Measurements from ENCODE around the gene MARCOL. TPM values are rescaled to one million over a fixed set of nuclear protein-coding genes. Genes with fewer than 3 reads are reported as not detected.
"Not testable (repeated sequence)": the region's sequence is repeated elsewhere in the genome, so short reads cannot be mapped to it uniquely, and the experiment has no call there.

Gene MARCOL
- total RNA-seq, 1 donor from 2014 or later = not detected

- H3K4me1 Mint-ChIP-seq (ENCODE audit: low read depth) = no peaks in the 10 kb centered on the region
- peaks cover 6% of the 10 kb centered on the region for H3K36me3 Mint-ChIP-seq (ENCODE audit: low read depth)
- H3K27me3 Mint-ChIP-seq (ENCODE audit: low read depth) = peaks cover 2% of the 10 kb centered on the region
- TF ChIP-seq CTCF (IDR thresholded peaks at IDR 0.05) = no peak
- no peak overlapping the region for H3K4me3 Mint-ChIP-seq (ENCODE audit: unreplicated experiment)
- peaks cover 32% of the 10 kb centered on the region for H3K9me3 Mint-ChIP-seq (ENCODE audit: low read depth)
- no peak for DNase-seq (ENCODE audit: low spot score)
- H3K27ac Mint-ChIP-seq (ENCODE audit: unreplicated experiment) = no peak overlapping the region
Observed at GRCh38 chr5:148261221-148261620, 22.9 kb downstream of the MARCOL start.

GRCh38 chr5:148267962-148268361 lies 29.6 kb downstream of the MARCOL start:
- Mint-ChIP-seq H3K36me3 (ENCODE audit: low read depth) (no peaks in the 10 kb centered on the region), H3K9me3 (ENCODE audit: low read depth) (peaks cover 8% of the 10 kb centered on the region), H3K27ac (ENCODE audit: unreplicated experiment) (no peak overlapping the region), H3K4me1 (ENCODE audit: low read depth) (no peaks in the 10 kb centered on the region), H3K27me3 (ENCODE audit: low read depth) (peaks cover 4% of the 10 kb centered on the region), H3K4me3 (ENCODE audit: unreplicated experiment) (no peak overlapping the region)
- TF ChIP-seq CTCF (IDR thresholded peaks at IDR 0.05) = no peak
- no peak for DNase-seq (ENCODE audit: low spot score)

GRCh38 chr5:148268566-148268965 lies 30.2 kb downstream of the MARCOL start, which contains the start of gene SPINK13:
TSS of gene SPINK13 (plus strand) at chr5:148268794. CDS start at chr5:148270073, 1,279 bp downstream.
- no peak within 1 kb of the TSS for H3K4me3 Mint-ChIP-seq (ENCODE audit: unreplicated experiment)
- peaks cover 4% of the 10 kb centered on the region for H3K27me3 Mint-ChIP-seq (ENCODE audit: low read depth)
- no peak for TF ChIP-seq CTCF (IDR thresholded peaks at IDR 0.05)
- H3K27ac Mint-ChIP-seq (ENCODE audit: unreplicated experiment) = no peak within 1 kb of the TSS
- no peaks in the 10 kb centered on the region for H3K36me3 Mint-ChIP-seq (ENCODE audit: low read depth)
- peaks cover 8% of the 10 kb centered on the region for H3K9me3 Mint-ChIP-seq (ENCODE audit: low read depth)
- H3K4me1 Mint-ChIP-seq (ENCODE audit: low read depth) = no peaks in the 10 kb centered on the region
- DNase-seq (ENCODE audit: low spot score) = no peak

GRCh38 chr5:148275129-148275528 lies 36.8 kb downstream of the MARCOL start:
- H3K36me3 Mint-ChIP-seq (ENCODE audit: low read depth); H3K4me1 Mint-ChIP-seq (ENCODE audit: low read depth); H3K4me3 Mint-ChIP-seq (ENCODE audit: unreplicated experiment); H3K27ac Mint-ChIP-seq (ENCODE audit: unreplicated experiment); DNase-seq (ENCODE audit: low spot score); H3K27me3 Mint-ChIP-seq (ENCODE audit: low read depth): not testable (repeated sequence)
- H3K9me3 Mint-ChIP-seq (ENCODE audit: low read depth) = peaks cover 24% of the 10 kb centered on the region

- DNase-seq (ENCODE audit: low spot score); H3K4me1 Mint-ChIP-seq (ENCODE audit: low read depth); H3K4me3 Mint-ChIP-seq (ENCODE audit: unreplicated experiment); H3K36me3 Mint-ChIP-seq (ENCODE audit: low read depth); H3K27ac Mint-ChIP-seq (ENCODE audit: unreplicated experiment): not testable (repeated sequence)
- H3K9me3 Mint-ChIP-seq (ENCODE audit: low read depth) = peaks cover 24% of the 10 kb centered on the region
- H3K27me3 Mint-ChIP-seq (ENCODE audit: low read depth) = peaks cover 17% of the 10 kb centered on the region
Observed at GRCh38 chr5:148280893-148281292, 42.6 kb downstream of the MARCOL start.

GRCh38 chr5:148281336-148281735 lies 43.0 kb downstream of the MARCOL start:
- H3K4me3 Mint-ChIP-seq (ENCODE audit: unreplicated experiment); H3K36me3 Mint-ChIP-seq (ENCODE audit: low read depth); H3K27ac Mint-ChIP-seq (ENCODE audit: unreplicated experiment); DNase-seq (ENCODE audit: low spot score); H3K4me1 Mint-ChIP-seq (ENCODE audit: low read depth): not testable (repeated sequence)
- H3K9me3 Mint-ChIP-seq (ENCODE audit: low read depth) = peaks cover 24% of the 10 kb centered on the region
- H3K27me3 Mint-ChIP-seq (ENCODE audit: low read depth) = peaks cover 20% of the 10 kb centered on the region
